ENCODE data around the gene TOMT. TPM values are rescaled to one million over a fixed set of nuclear protein-coding genes. Genes with fewer than 3 reads are reported as not detected.

TOMT gene
- total RNA-seq, 1 experiment from 2014 or later = not detected

DNA sequence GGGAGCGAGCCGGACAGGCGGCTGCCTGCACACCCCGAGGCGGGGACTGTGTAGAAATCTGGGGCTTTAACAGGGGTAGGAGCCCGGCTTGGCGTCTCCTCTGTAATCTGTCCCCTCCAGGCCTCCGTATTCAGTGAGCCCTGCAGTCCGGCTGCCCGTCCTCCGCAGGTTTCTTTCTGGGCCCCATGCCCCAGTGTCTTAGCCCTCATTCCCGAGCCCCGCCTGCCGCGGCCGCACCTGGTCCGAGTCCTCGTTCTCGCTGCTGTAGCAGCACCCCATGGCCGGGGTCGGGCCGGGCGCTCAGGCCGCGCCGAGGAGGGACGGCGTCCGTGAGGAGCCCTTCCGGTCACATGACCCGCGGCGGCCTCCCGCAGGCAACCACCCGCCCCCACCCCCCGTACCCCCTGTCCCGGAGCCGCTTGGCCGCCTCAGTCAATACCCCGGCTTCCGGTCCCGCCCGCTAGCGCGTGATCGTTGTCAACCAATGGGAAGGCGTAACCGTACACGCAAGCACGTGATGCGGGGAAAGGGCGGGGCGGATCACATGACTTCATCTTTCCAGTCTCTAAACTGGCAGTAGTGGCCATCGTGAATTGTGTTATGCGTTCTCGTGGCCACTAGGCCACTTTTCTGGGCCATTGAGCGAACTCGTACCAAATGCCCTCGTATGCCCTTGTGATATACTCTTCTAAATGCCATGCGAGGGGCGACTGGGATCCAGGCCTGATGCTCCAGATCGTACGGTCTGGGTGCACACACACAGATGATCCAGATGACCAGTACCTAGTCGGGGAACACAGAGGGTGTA, 2.6 kb upstream of the TOMT start, which contains the start of gene LAMTOR1 (continued):
- TF ChIP-seq EGR1 (IDR thresholded peaks at IDR 0.05; ENCODE audit: low read depth) (no peak; the same call in 1 of the 2 replicates), EZH2phosphoT487 (IDR thresholded peaks at IDR 0.05; ENCODE audit: borderline replicate concordance) (no peak), CEBPB (IDR thresholded peaks at IDR 0.05; ENCODE audit: low read depth) (no peak), YY1 (IDR thresholded peaks at IDR 0.05; ENCODE audit: extremely low read depth, insufficient replicate concordance, low read depth, low read length) (peak; percentile 60), TCF7L2 (IDR thresholded peaks at IDR 0.05; ENCODE audit: borderline replicate concordance, extremely low read depth, insufficient read depth, insufficient read length) (peak; percentile 33), SIN3A (IDR thresholded peaks at IDR 0.05; ENCODE audit: low read depth) (no peak; the same call in 1 of the 2 replicates), ZFX (IDR thresholded peaks at IDR 0.05) (peak; percentile 88), JUND (IDR thresholded peaks at IDR 0.05) (no peak), POLR2AphosphoS5 (IDR thresholded peaks at IDR 0.05; ENCODE audit: low read depth, low read length) (peak; percentile 83), CBX3 (IDR thresholded peaks at IDR 0.05; ENCODE audit: low read depth) (no peak), EZH2 (IDR thresholded peaks at IDR 0.05) (no peak)
- TF ChIP-seq, protein P1, sequence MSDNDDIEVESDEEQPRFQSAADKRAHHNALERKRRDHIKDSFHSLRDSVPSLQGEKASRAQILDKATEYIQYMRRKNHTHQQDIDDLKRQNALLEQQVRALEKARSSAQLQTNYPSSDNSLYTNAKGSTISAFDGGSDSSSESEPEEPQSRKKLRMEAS (IDR thresholded peaks at IDR 0.05) = peak; percentile 75
- TF ChIP-seq, protein P2, sequence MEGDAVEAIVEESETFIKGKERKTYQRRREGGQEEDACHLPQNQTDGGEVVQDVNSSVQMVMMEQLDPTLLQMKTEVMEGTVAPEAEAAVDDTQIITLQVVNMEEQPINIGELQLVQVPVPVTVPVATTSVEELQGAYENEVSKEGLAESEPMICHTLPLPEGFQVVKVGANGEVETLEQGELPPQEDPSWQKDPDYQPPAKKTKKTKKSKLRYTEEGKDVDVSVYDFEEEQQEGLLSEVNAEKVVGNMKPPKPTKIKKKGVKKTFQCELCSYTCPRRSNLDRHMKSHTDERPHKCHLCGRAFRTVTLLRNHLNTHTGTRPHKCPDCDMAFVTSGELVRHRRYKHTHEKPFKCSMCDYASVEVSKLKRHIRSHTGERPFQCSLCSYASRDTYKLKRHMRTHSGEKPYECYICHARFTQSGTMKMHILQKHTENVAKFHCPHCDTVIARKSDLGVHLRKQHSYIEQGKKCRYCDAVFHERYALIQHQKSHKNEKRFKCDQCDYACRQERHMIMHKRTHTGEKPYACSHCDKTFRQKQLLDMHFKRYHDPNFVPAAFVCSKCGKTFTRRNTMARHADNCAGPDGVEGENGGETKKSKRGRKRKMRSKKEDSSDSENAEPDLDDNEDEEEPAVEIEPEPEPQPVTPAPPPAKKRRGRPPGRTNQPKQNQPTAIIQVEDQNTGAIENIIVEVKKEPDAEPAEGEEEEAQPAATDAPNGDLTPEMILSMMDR (IDR thresholded peaks at IDR 0.05 in 2 of 3, conservative IDR thresholded peaks at IDR 0.05 in 1 of 3; ENCODE audit: borderline replicate concordance in 1 of 3, insufficient read depth in 1 of 3, low read depth in 2 of 3, low read length in 2 of 3) = peak in 2 of 3 experiments; percentile 28 to 41; a peak in 1 of 6 replicates

Measured in HCT116 (cell line).